Right kidney (tissue), 9 donors: Measurements from ENCODE around the gene DDT.
"Not testable (repeated sequence)": the region's sequence is repeated elsewhere in the genome, so short reads cannot be mapped to it uniquely, and the experiment has no call there.

Experiments used
- DNase-seq: peaks from one replicate; pipeline ENCODE4 v3.0.0-alpha.2; 2016
- long read RNA-seq, 8 donors: transcript quantifications; one replicate each; lab custom pipeline, GENCODE V29; 2026

Gene DDT
- long read RNA-seq, donor 1, transcript DDT-202 (3 exons, 713 nt), result major isoform, 87 of 88 reads
- long read RNA-seq, donor 1, partial matches to known transcripts, result 0 of 88 reads
- long read RNA-seq, donor 1, other reads (novel, unspliced or antisense), result 0 of 88 reads
- long read RNA-seq, donor 2, transcript DDT-202 (3 exons, 713 nt), result major isoform, 43 of 43 reads
- long read RNA-seq, donor 2, partial matches to known transcripts, result 0 of 43 reads
- long read RNA-seq, donor 2, other reads (novel, unspliced or antisense), result 0 of 43 reads
- long read RNA-seq, donor 3, transcript DDT-202 (3 exons, 713 nt), result major isoform, 25 of 25 reads
- long read RNA-seq, donor 3, partial matches to known transcripts, result 0 of 25 reads
- long read RNA-seq, donor 3, other reads (novel, unspliced or antisense), result 0 of 25 reads
- long read RNA-seq, donor 4, transcript DDT-202 (3 exons, 713 nt), result major isoform, 46 of 47 reads
- long read RNA-seq, donor 4, partial matches to known transcripts, result 0 of 47 reads
- long read RNA-seq, donor 4, other reads (novel, unspliced or antisense), result 0 of 47 reads
- long read RNA-seq, donor 5, transcript DDT-202 (3 exons, 713 nt), result major isoform, 40 of 40 reads
- long read RNA-seq, donor 5, partial matches to known transcripts, result 0 of 40 reads
- long read RNA-seq, donor 5, other reads (novel, unspliced or antisense), result 0 of 40 reads
- long read RNA-seq, donor 6, transcript DDT-202 (3 exons, 713 nt), result major isoform, 52 of 62 reads
- long read RNA-seq, donor 6, partial matches to known transcripts, result 10 of 62 reads
- long read RNA-seq, donor 6, other reads (novel, unspliced or antisense), result 0 of 62 reads
- long read RNA-seq, donor 7, transcript DDT-202 (3 exons, 713 nt), result major isoform, 89 of 91 reads
- long read RNA-seq, donor 7, partial matches to known transcripts, result 0 of 91 reads
- long read RNA-seq, donor 7, other reads (novel, unspliced or antisense), result 0 of 91 reads
- long read RNA-seq, donor 8, transcript DDT-202 (3 exons, 713 nt), result major isoform, 52 of 56 reads
- long read RNA-seq, donor 8, partial matches to known transcripts, result 0 of 56 reads
- long read RNA-seq, donor 8, other reads (novel, unspliced or antisense), result 0 of 56 reads

DNA sequence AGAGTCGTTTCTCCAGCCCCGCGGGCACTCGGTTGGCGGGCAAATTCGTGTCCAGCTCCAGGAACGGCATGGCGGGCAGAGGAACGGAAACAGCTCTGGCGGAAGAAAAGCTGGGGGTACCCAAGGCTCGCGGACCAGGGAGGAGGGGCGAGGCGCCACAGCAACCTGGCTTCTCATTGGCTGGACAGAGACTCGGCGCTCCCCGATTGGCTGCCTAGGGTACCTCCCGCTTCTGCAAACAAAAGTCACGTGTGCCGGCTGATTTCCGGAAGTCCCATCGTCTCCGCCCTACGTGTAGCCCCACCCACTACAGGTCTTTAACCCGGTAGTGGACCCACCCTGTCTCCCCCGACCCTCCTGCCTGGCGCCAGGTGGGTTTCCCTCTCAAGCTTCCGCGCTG, at the start of gene DDT:
DDT (minus strand) TSS at position 97 of the 400 bp plus-strand sequence; CDS start at position 70, 27 bp downstream.
- not testable (repeated sequence) for DNase-seq

- no peak for DNase-seq
Observed at GRCh38 chr22:24023204-24023789, 49.1 kb upstream of the DDT start.

- DNase-seq, result no peak
Observed at GRCh38 chr22:24021304-24021703, 47.1 kb upstream of the DDT start.

GRCh38 chr22:24016156-24016555, 41.9 kb upstream of the DDT start:
- no peak for DNase-seq

GRCh38 chr22:24011735-24012068, 37.5 kb upstream of the DDT start:
- DNase-seq, result no peak

DNA sequence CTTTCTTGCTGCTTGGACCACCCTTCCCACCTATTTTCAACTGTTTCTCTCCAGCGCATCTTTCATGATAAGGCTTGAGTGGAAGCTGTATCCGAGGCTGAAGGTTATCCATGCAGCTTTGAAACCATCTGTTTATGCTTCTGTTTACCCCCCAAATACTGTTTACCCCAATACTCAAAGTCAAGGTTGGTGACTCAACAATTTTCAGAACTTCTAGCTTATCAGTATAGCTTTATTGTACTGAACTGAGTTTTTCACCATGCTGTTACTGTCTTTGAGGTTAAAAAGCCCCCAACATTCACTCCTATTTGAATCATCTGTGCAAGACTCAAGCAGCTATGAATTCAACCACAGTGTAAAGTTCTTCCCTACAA, 35.8 kb upstream of the DDT start:
- no peak for DNase-seq

DNA sequence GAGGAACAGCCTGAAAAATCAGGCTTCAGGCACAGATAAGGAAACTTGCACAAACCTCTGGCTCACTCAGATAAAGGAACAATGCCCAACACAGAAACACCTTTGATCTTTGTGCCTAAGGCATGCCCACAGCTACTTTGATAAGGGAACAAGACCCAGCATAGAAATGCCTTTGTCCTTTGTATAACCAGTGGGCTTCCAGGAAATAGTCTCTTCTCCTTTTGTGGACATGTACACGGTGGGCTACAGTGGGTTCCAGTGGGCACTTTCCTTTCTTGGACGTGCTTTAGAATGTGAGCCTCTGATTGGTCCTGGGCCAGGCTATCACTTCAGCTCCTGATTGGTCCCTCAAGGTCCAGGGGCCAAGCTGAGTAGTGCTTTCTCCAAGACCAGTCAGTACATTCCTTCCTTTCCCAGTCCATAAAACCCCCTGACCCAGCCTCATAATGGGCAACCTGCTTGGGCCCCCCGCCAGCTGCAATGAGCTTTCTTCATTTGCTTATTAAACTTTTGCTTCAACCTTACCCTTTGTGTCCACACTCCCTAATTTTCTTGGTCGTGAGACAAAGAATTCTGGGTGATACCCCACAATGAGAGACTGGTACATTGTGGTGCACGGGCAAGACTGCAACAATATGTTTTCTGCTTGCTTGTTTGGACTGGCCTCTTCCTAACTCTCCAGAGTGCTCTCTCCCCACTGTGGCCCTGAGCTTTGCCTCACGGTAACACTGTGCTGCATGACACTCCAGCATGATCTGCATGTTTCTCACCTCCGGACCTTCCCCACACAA, 35.2 kb upstream of the DDT start:
- no peak for DNase-seq

- no peak for DNase-seq
Observed at GRCh38 chr22:24008381-24009226, 34.4 kb upstream of the DDT start.

- DNase-seq, result no peak
Observed at GRCh38 chr22:24008022-24008283, 33.7 kb upstream of the DDT start.

DNA sequence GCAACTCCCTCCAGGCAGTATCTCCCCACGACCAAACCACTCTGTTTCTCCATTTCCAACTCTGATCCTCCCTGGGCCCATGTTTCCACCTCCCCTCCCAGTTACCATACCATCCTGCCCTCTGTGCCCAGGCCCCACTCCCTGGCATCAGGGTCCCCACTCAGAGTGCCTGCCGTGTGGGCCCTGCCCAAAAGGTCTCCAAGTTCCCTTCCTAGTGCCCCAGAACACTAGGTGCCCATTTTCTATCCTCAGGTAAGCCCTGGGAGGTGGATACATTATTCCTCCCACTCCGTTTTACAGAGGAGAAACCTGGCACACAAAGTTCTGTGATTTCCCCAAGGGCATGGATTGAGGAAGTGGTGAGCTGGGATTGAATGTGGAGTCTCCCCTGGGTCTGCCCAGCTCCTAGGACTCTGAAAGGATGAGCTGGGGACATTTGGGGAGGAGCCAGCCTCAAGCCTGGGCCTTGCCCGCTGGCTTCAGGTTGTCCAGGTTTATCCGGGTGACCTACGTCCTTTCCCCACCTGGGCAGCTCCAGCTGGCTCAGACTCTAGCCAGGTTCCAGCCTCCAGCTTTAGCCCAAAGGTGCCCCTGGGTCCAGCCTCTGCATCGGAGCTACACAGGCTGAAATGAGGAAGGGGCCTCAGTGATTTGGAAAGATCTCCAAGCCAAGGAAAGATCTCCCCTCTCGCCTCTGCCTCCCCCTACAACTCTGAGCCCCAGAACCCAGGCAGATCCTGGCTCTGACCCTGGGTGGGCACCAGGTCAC, 33.2 kb upstream of the DDT start:
- no peak for DNase-seq

GRCh38 chr22:24006914-24007214, 32.6 kb upstream of the DDT start:
- no peak for DNase-seq

GRCh38 chr22:24006207-24006913, 32.1 kb upstream of the DDT start:
- DNase-seq, result no peak

GRCh38 chr22:24005201-24005600, 31.0 kb upstream of the DDT start, which contains the start of gene GSTT4:
TSS of gene GSTT4 (minus strand) at chr22:24005453. CDS start at chr22:24005356, 97 bp downstream.
- DNase-seq, result no peak

GRCh38 chr22:24003887-24004286, 29.6 kb upstream of the DDT start:
- no peak for DNase-seq

GRCh38 chr22:24002851-24003250, 28.6 kb upstream of the DDT start:
- no peak for DNase-seq

- DNase-seq, result no peak
Observed at GRCh38 chr22:24002272-24002671, 28.0 kb upstream of the DDT start.

DNA sequence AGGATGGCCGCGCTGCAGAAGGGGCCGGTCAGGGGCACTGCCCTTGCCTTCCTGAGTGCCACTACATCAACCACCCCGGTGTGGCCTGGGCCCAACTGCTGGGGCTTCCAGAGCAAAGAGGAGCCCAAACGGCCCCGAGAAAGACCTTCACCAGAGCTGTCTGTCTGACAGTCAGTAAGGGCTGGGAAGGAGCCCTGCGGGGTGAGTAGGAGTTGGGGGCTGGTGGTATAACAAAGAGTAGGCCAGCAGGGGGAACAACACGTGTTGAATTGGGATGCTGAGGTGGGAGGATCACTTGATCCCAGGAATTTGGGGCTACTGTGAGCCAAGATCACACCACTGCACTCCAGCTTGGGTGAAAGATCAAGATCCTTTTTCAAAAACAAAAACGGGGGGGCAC, 27.1 kb upstream of the DDT start:
- no peak for DNase-seq

GRCh38 chr22:23999779-24000178, 25.5 kb upstream of the DDT start:
- not testable (repeated sequence) for DNase-seq

- DNase-seq, result no peak
Observed at GRCh38 chr22:23997092-23997491, 22.9 kb upstream of the DDT start.
